HG03460 (cell line): ENCODE measurements around the gene SENP5.
"Not testable (repeated sequence)": the region's sequence is repeated elsewhere in the genome, so short reads cannot be mapped to it uniquely, and the experiment has no call there.

ENCODE experiments used
- ATAC-seq: cut with Tn5 transposase; IDR thresholded peaks from one replicate; pipeline ENCODE4 v1.9.1; 2021; ENCODE audit not compliant: unreplicated experiment

The SENP5 gene, protein sequence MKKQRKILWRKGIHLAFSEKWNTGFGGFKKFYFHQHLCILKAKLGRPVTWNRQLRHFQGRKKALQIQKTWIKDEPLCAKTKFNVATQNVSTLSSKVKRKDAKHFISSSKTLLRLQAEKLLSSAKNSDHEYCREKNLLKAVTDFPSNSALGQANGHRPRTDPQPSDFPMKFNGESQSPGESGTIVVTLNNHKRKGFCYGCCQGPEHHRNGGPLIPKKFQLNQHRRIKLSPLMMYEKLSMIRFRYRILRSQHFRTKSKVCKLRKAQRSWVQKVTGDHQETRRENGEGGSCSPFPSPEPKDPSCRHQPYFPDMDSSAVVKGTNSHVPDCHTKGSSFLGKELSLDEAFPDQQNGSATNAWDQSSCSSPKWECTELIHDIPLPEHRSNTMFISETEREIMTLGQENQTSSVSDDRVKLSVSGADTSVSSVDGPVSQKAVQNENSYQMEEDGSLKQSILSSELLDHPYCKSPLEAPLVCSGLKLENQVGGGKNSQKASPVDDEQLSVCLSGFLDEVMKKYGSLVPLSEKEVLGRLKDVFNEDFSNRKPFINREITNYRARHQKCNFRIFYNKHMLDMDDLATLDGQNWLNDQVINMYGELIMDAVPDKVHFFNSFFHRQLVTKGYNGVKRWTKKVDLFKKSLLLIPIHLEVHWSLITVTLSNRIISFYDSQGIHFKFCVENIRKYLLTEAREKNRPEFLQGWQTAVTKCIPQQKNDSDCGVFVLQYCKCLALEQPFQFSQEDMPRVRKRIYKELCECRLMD

GRCh38 chr3:196867507-196868296, at the start of gene SENP5:
TSS of gene SENP5 (plus strand) at chr3:196867920. CDS start at chr3:196885182, 17,262 bp downstream.
- ATAC-seq: peak; percentile 87

- no peak for ATAC-seq
Measured at GRCh38 chr3:196821806-196822355, 45.8 kb upstream of the SENP5 start.

DNA sequence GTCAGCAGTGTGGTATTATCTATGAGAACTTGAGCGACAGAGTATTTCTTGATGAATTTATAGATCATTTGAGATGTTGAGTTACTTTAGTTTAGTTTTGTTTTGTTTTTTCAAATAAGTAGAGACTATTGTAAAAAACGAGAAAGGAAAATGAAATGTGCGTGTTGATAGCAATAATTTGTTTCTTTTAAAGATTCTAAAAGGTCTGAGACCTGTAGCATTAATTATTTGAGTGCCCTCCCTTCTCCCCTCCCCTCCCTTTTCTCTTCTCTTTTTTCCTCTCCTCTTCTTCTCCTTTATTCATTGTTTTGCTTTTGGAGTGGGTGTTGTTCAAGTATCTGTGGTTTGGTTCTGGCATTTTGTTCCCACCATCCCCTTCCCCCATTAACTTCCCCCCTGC, 38.1 kb upstream of the SENP5 start:
- ATAC-seq: not testable (repeated sequence)

DNA sequence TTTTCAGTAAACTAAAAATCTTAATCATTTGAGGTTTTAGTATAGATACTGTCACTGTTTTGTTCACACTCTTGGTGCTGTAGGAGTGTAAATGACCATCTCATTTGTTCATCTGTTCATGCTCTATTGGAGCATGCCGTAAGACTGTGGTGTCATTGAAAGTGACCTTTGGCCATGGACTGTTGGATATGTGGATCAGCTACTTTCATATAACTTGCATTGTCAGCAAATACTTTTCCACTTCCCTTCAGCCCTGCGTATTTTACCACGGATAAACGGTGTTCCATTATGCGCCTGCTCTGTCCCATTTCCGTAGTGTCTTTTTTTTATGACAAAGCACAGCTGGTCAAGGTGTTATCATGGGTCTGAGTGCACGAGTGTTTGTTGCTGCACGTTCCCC, 32.6 kb upstream of the SENP5 start:
- ATAC-seq: no peak

DNA sequence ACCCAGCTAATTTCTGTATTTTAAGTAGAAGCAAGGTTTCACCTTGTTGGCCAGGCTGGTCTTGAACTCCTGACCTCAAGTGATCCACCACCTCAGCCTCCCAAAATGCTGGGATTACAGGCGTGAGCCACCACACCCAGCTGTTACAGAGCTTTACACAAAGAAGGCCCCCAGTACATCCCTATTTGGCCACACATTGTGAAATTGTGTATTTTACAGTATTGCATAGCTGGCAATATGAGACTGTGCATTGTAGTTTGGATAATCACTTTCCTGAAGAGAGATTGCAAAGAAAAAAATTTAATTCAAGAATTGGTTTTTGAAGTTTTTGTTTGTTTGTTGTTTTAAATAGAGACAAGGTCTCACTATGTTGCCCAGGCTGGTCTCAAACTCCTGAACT, 31.1 kb upstream of the SENP5 start:
- not testable (repeated sequence) for ATAC-seq

GRCh38 chr3:196837819-196838420, 29.8 kb upstream of the SENP5 start:
- ATAC-seq: no peak

- ATAC-seq: not testable (repeated sequence)
Measured at GRCh38 chr3:196839351-196839750, 28.4 kb upstream of the SENP5 start.

- ATAC-seq: no peak
Measured at GRCh38 chr3:196842567-196843434, 24.9 kb upstream of the SENP5 start.

- ATAC-seq: no peak
Measured at GRCh38 chr3:196843435-196844110, 24.1 kb upstream of the SENP5 start.

DNA sequence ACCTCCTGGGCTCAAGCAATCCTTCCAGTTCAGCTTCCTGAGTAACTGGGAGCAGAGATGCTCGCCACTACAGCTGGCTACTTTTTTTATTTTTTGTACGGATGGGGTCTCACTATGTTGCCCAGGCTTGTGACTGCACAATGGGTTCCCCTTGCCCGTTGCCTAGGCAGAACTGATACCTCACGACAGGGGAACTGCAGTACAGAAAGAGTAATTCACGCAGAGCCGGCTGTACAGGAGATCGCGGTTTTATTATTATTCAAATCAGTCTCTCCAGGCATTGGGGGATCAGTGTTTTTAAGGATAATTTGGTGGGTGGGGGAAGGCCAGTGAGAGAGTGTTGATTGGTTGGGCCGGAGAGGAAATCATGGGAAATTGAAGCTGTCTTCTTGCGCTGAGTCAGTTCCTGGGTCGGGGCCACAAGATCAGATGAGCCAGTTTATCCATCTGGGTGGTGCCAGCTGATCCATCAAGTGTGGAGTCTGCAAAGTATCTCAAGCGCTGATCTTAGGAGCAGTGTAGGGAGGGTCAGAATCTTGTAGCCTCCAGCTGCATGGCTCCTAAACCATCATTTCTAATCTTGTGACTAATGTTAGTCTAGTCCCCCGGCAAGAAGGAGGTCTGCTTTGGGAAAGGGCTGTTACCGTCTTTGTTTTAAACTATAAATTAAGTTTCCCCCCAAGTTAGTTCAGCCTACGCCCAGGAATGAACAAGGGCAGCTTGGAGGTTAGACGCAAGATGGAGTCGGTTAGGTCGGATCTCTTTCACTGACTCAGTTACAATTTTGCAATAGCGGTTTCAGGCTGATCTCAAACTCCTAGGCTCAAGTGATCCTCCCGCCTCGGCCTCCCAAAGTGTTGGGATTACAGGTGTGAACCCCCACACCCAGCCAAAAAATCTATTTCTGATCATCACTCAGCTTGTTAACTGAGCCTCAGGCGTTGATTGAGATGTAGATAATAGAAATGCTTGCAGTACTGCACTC, 23.2 kb upstream of the SENP5 start:
- not testable (repeated sequence) for ATAC-seq

DNA sequence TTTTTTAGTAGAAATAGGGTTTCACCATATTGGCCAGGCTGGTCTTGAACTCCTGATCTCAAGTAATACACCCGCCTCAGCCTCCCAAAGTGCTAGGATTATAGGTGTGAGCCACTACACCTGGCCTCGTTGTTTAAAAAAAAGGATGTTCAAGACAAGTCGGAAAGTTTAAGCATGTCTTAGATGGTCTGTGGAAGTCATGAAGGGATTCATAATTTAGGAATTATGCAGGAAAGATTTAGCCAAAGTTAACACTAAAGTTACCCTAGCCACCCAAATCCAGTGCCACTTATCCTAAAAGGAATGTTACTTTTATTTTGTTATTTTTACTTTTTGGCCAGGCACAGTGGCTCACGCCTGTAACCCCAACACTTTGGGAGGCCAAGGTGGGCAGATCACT, 19.3 kb upstream of the SENP5 start:
- not testable (repeated sequence) for ATAC-seq

- no peak for ATAC-seq
Measured at GRCh38 chr3:196849180-196849741, 18.5 kb upstream of the SENP5 start.

DNA sequence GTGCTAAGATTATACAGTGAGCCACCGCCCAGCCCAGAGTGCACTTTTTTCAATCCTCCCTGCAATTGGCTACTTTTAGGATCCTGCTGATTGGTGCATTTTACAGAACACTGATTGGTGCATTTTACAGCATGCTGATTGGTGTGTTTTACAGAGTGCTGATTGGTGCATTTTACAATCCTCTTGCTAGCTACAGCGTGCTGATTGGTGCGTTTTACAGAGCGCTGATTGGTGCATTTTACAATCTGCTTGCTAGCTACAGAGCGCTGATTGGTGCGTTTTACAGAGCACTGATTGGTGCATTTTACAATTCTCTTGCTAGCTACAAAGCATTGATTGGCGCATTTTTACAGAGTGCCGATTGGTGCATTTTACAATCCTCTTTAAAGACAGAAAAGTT, 4.7 kb upstream of the SENP5 start:
- ATAC-seq: not testable (repeated sequence)

DNA sequence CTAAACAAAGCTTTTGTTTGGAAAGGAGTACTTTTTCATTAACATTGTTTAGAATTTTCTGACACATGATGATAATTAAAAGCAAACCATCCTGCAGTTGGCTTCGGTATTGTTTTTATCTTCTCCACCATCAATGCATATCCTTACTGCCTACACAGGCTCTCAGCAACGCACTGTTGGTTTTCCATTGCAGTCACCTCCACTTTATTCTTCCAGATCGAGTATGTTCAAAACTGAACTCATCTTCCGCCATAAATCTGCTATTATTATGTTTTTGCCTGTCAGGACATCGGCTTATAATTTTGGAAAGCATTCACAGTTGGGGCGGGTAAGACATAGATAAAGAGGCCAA, 589 bp upstream of the SENP5 start:
- ATAC-seq: no peak

DNA sequence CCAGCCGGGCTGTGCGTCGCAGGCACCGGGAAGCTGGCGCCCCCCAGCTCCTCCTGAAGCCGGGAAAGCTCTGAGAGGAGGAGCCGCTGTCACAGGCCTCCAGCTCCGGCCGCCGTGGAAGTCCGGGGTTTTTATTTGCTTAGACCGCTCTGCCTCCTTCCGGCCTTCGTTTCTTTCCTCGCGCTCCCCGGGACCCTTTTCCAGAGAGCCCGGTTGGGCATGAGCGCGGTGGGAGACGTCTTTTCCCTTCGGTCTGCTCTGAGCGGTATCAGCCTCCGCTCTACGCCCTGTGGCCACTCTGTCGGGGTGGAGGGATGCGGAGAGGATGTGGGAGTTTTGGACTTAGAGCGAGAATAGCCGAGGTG, 559 bp downstream of the SENP5 start:
- ATAC-seq: peak; percentile 34

GRCh38 chr3:196872316-196872715, 4.6 kb downstream of the SENP5 start:
- ATAC-seq: no peak

- ATAC-seq: not testable (repeated sequence)
Measured at GRCh38 chr3:196874511-196875094, 6.9 kb downstream of the SENP5 start.
